Heart right ventricle (tissue), 16 donors: ENCODE measurements around the gene LPA. TPM values are rescaled to one million over a fixed set of nuclear protein-coding genes. Genes with fewer than 3 reads are reported as not detected.
"Not testable (repeated sequence)": the region's sequence is repeated elsewhere in the genome, so short reads cannot be mapped to it uniquely, and the experiment has no call there.

Source experiments
- ATAC-seq, 8 donors: fragments of 200-7000 bp; cut with Tn5 transposase; one replicate each; pipeline ENCODE4 v1.9.1; 2020; ENCODE audit warnings: mild to moderate bottlenecking in 8 of 8, moderate library complexity in 8 of 8, moderate number of reproducible peaks in 1 of 8
- DNase-seq, 2 donors: peaks; one replicate each; pipeline ENCODE4 v3.0.0-alpha.2; 2020
- H3K27ac ChIP-seq, 10 donors: fragments of 200-600 bp; sonication (generic) in 2 of 10; one replicate each; pipeline versions ENCODE4 v1.5.0 to v1.8.0; 2020 to 2022; ENCODE audit warnings: mild to moderate bottlenecking in 3 of 10
- H3K27me3 ChIP-seq, 7 donors: fragments of 200-600 bp; one replicate each; pipeline ENCODE4 v1.8.0; 2021 to 2022; ENCODE audit warnings: mild to moderate bottlenecking in 2 of 7
- H3K36me3 ChIP-seq, 9 donors: fragments of 200-600 bp; sonication (generic) in 1 of 9; one replicate each; pipeline versions ENCODE4 v1.5.0 to v1.8.0; 2020 to 2022; ENCODE audit warnings: mild to moderate bottlenecking in 2 of 9
- H3K4me1 ChIP-seq, 9 donors: fragments of 200-600 bp; sonication (generic) in 1 of 9; one replicate each; pipeline versions ENCODE4 v1.5.0 to v1.8.0; 2020 to 2022; ENCODE audit warnings: mild to moderate bottlenecking in 4 of 9
- H3K4me3 ChIP-seq, 10 donors: fragments of 200-600 bp; sonication (generic) in 2 of 10; one replicate each; pipeline versions ENCODE4 v1.5.0 to v1.8.0; 2020 to 2022; ENCODE audit warnings: mild to moderate bottlenecking in 7 of 10, moderate library complexity in 2 of 10
- H3K9me3 ChIP-seq, 11 donors: fragments of 200-600 bp in 10 of 11; sonication (generic) in 2 of 11; one replicate each; pipeline versions ENCODE4 v1.5.0 to v1.8.0; 2013 to 2022; ENCODE audit warnings: mild to moderate bottlenecking in 2 of 11, control low read depth in 1 of 11, moderate library complexity in 1 of 11
- WGBS, 2 donors: extraction: QIAGEN DNeasy Blood & Tissue Kit; methylation state at CpG; one replicate each; pipeline ENCODE4 v1.1.7; 2013; ENCODE audit warnings: inconsistent platforms in 1 of 2; 5-methylcytosine and 5-hydroxymethylcytosine counted together
- intact Hi-C, 10 donors: fragments of 100-400 bp; cut with DNase I; formaldehyde crosslinking; loops; one replicate each; pipeline versions ENCODE4 v1.11.1 to v1.14.2; 2022
- polyA plus RNA-seq, 2 donors: library from polyadenylated mRNA; stranded (reverse); fragments of 200-250 nt; gene quantifications; one replicate each; pipeline ENCODE4 v1.2.3, GENCODE V29; 2013
- total RNA-seq, 10 donors: library from RNA; stranded (reverse); fragmentation: NEBNext Ultra II Directional in 3 of 10; extraction: Animal tissue kit (Norgen Biotek cat#: 25700) in 3 of 10; gene quantifications; one replicate each; pipeline versions ENCODE4 v1.2.1 to v1.2.4, GENCODE V29; 2021 to 2023
- TF ChIP-seq, protein P1 (sequence below), 9 donors: fragments of 200-600 bp; sonication (generic) in 2 of 9; IDR thresholded peaks; one replicate each; pipeline versions ENCODE4 v1.5.0 to v1.8.0; 2021 to 2022; ENCODE audit warnings: antibody characterized with exemption in 9 of 9, mild to moderate bottlenecking in 5 of 9, moderate library complexity in 1 of 9
- donor health status: Arrhythmogenic right ventricular cardiomyopathy.
- donor health status: ischemic (EF 13 %, LVEDD 7.1; RV severe dilation, severe dysfunction).
- donor health status: healthy with polysubstance abuse.
- donor health status: DM: no; HTN: yes; CAD: no.
- donor health status: DM: no; HTN: no; CAD: no.
- donor health status: ischemic (EF 25% LVEDD 6.9; RV normal size, moderate dysfunction).
- donor health status: ischemic (EF 25% LVEDD 5.7; RV mildly dilated, moderate dysfunction).
- donor health status: healthy.
- donor health status: DM: yes; HTN: yes; CAD: no.
- donor health status: Ischemic cardiomyopathy.
- donor health status: ischemic (EF 35%, LVEDD 5.7; RV mildly dilated, moderate dysfunction).
- donor health status: nonischemic (EF 11% LVEDD 7.7; RV severe dilation, severe dysfunction).
- donor health status: DM: yes; HTN: yes; CAD: no.
- donor health status: PGD.
- donor health status: ischemic (EF 29% LVEDD 5.4; RV normal size, mild dysfunction).
- donor health status: nonischemic (EF 23%, LVEDD 6.1; RV moderate dilation, normal function).

The LPA gene
- total and polyA plus RNA-seq, 12 donors: not detected

DNA sequence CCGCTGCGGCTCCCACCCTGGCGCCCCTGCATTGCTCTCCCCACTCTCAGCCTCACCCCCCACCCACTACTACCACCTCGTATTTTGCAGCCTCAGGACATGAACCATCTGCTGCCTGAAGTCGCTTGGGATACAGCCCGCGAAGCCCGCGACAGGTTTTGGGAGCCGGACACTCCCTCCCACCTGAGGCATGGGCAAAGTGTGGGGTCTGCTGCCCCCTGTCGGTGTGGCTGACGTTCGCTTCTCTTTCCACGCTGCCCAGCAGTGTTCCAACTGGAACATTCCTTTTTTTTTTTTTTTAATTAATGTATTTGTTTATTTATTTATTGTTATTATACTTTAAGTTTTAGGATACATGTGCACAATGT, 15.3 kb upstream of the LPA start:
- H3K4me3 ChIP-seq: no peak overlapping the region
- ATAC-seq (no peak), DNase-seq (no peak)
- H3K9me3 ChIP-seq: no peaks in the 10 kb centered on the region
- H3K27me3 ChIP-seq: peaks cover 0 to 14% (median 12%) of the 10 kb centered on the region in 7 donors
- intact Hi-C loops: no loop called here
- H3K4me1 ChIP-seq: no peaks in the 10 kb centered on the region
- TF ChIP-seq, protein P1, sequence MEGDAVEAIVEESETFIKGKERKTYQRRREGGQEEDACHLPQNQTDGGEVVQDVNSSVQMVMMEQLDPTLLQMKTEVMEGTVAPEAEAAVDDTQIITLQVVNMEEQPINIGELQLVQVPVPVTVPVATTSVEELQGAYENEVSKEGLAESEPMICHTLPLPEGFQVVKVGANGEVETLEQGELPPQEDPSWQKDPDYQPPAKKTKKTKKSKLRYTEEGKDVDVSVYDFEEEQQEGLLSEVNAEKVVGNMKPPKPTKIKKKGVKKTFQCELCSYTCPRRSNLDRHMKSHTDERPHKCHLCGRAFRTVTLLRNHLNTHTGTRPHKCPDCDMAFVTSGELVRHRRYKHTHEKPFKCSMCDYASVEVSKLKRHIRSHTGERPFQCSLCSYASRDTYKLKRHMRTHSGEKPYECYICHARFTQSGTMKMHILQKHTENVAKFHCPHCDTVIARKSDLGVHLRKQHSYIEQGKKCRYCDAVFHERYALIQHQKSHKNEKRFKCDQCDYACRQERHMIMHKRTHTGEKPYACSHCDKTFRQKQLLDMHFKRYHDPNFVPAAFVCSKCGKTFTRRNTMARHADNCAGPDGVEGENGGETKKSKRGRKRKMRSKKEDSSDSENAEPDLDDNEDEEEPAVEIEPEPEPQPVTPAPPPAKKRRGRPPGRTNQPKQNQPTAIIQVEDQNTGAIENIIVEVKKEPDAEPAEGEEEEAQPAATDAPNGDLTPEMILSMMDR (IDR thresholded peaks at IDR 0.05): peak in 3 of 9 donors; percentile 12 to 21 (median 17)
- H3K36me3 ChIP-seq: no peaks in the 10 kb centered on the region
- 6 to 7% methylated on average over 14 of the region's 14 CpGs for WGBS, 2 donors
- no peak overlapping the region for H3K27ac ChIP-seq

DNA sequence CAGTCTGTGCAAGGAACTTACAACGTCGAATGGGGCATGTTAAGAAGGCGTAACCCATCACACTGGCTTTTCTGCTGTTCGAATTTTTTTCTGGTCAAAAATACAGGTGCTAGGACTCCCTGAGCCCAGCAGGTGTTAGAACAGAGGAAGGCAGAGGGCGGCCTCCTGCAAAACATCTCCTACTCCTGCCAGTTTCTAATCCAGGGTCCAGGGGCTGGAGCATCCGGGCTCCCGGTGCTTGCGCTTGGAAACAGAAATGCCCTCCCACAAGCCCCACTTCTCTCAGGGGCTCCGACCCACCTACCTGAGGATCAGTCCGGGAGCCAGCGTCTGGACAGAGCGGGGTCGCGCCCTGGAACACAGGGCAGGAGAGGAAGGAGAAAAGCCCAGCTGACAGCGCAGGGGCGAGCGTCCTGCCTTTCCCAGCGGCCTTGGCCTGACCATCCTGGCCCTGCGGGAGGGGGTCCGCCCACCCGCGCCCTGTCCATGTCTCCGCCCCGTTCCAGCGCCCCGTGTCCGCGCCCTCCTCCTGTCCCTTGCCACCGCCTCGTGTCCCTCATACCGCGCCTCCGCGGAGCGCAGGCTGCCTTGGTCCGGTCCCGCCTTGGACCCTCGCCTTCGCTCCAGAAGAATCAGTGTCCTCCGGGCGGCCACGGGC, 14.8 kb upstream of the LPA start:
- Histone ChIP-seq H3K9me3 (peaks cover 0 to under 1% (median 0%) of the 10 kb centered on the region in 11 donors), H3K4me3 (no peak overlapping the region), H3K36me3 (no peaks in the 10 kb centered on the region), H3K27ac (no peak overlapping the region), H3K4me1 (no peaks in the 10 kb centered on the region), H3K27me3 (peaks cover 0 to 14% (median 12%) of the 10 kb centered on the region in 7 donors)
- TF ChIP-seq, protein P1 (IDR thresholded peaks at IDR 0.05): no peak
- DNase-seq (no peak), ATAC-seq (peak in 1 of 8 donors; percentile 29)
- WGBS, 2 donors: 10% methylated on average over 42 of the region's 42 CpGs
- intact Hi-C loops: no loop called here

DNA sequence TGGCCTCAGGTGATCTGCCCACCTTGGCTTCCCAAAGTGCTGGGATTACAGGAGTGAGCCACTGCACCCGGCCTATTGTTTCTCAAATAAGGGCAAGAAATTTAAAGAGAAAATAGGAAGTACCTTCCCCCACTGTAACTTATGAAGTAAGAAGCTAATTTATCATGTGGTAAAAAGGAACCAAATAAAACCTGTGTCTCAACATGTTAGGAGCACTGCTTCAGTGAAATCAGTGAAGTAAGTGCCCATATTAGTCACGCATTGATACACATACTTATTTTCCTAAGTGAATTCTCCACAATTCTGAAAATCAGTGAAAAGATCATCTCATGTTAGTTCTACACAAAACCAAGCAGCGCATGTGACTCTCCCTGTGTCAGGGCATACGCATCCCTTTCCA, 14.2 kb upstream of the LPA start:
- no peak overlapping the region for H3K27ac ChIP-seq
- ATAC-seq: no peak
- H3K27me3 ChIP-seq: peaks cover 0 to 14% (median 12%) of the 10 kb centered on the region in 7 donors
- WGBS, 2 donors: 86 to 90% methylated on average over 4 of the region's 4 CpGs
- intact Hi-C loops: no loop called here
- H3K4me3 ChIP-seq: no peak overlapping the region
- no peaks in the 10 kb centered on the region for H3K36me3 ChIP-seq
- H3K4me1 ChIP-seq: no peaks in the 10 kb centered on the region
- peaks cover 0 to 7% (median 0%) of the 10 kb centered on the region in 11 donors for H3K9me3 ChIP-seq
- no peak for DNase-seq
- TF ChIP-seq, protein P1 (IDR thresholded peaks at IDR 0.05): no peak

DNA sequence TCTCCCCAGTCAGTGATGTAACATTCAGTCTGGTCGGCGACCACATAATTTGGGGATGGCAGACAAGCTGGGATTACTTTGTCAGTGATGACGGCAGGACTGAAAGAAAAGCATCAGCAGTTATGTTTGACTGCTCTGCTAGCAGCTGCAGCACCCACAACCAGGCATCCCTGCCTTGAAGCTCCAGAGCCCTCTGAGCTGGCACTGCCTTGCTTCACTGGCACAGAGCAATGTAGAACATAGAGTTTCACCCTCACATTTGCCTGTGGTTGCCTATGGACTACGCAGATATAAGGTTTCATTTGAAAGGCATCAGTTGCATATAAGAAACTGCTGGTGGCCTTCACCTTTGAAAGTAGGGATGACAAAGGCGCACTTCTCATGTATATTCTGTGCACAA, 12.3 kb upstream of the LPA start:
- WGBS, 2 donors: 77 to 87% methylated on average over 5 of the region's 5 CpGs

DNA sequence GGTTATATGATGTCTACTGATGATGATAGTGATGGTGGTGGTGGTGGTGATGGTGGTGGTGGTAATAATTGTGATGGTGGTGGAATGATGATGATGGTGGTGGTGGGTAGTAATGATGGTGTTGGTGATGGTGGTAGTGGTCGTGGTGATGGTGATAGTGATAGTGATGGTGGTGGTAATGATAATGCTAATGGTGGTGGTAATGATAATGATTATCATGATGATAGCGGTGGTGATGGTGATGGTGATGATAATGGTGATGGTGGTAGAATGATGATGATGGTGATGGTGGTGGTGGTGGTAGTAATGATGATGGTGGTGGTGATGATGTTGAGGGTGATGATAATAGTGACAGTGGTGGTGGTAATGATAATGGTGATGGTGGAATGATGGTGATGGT, 4.5 kb upstream of the LPA start:
- Histone ChIP-seq H3K27me3 (peaks cover 0 to 28% (median 0%) of the 10 kb centered on the region in 7 donors), H3K9me3 (peaks cover 0 to 23% (median 0%) of the 10 kb centered on the region in 11 donors), H3K4me3 (no peak overlapping the region), H3K36me3 (no peaks in the 10 kb centered on the region), H3K4me1 (no peaks in the 10 kb centered on the region), H3K27ac (no peak overlapping the region)
- DNase-seq (no peak), ATAC-seq (no peak)
- intact Hi-C loops: no loop called here
- TF ChIP-seq, protein P1 (IDR thresholded peaks at IDR 0.05): no peak
- 72 to 78% methylated on average over 2 of the region's 2 CpGs for WGBS, 2 donors

More for the DNA sequence above, 12.3 kb upstream of the LPA start:
- H3K27ac ChIP-seq, H3K36me3 ChIP-seq, H3K4me3 ChIP-seq, ATAC-seq, intact Hi-C loops, H3K4me1 ChIP-seq, DNase-seq: not testable (repeated sequence)
- Histone ChIP-seq H3K27me3 (peaks cover 0 to 14% (median 12%) of the 10 kb centered on the region in 7 donors), H3K9me3 (peaks cover 0 to 25% (median 0%) of the 10 kb centered on the region in 11 donors)
